HG03469 (cell line): ENCODE data around the gene USP7.

Experiments used
- ATAC-seq: cut with Tn5 transposase; IDR thresholded peaks from one replicate; pipeline ENCODE4 v1.9.1; 2021; ENCODE audit warnings: mild to moderate bottlenecking, moderate library complexity, moderate number of reproducible peaks; ENCODE audit not compliant: unreplicated experiment

Gene USP7

DNA sequence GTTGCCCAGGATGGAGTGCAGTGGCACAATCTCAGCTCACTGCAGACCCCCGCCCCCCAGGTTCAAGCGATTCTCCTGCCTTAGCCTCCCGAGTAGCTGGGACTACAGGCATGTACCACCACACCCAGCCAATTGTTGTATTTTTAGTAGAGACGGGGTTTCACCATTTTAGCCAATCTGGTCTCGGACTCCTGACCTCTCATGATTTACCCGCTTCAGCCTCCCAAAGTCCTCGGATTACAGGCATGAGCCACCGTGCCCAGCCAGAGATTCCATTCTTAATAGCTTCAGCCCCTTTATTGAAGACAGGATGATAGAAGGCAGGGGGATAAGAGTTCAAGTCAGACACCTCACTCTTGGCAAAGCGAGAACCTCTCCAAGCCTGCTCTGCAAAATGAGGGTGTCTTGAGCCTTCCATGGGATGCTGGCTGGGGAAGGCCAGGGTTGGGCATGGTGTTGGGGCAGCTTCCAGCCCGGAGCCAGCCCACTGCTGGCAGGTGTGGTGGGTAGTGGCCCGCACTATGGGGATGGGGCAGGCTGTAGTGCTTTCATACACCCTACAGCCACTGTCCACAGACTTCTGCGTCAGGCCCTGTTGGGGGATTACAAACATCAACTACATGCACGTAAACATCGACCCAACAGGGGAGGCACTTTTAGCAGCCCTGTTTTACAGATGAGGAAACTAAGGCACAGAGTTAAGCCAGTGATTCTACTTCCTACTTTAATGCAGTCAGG is 98.4 kb downstream of the USP7 start:
- no peak for ATAC-seq

DNA sequence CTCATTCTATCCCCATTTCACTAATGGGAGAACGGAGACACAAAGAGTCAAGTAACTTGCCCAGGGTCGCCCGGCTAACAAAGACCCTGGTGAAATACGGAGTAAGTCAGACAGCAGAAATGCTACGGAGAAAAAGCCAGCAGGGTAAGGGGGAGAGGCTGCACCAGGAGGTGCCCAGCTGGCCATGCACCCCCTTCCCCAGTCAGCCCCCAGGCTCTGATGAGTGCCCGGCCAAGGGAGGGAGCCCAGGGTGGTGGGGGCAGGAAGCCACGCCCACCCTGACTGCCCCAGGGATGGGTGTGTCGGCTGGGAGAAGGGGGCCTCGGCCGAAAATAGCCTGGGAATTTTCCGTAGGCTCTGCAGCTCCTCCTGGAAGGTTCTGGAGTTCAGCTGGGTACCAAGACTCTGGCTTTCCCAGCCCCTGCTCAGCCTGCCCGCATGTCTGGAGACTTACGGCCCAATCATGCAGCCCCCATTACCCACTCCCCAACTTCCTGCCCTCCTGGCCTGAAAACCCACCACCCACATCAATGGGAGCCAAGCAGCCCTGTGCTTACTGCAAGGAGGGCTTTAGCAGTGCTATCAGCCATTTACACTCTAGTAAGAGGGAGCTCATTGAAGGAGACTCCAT is 99.1 kb downstream of the USP7 start:
- no peak for ATAC-seq

DNA sequence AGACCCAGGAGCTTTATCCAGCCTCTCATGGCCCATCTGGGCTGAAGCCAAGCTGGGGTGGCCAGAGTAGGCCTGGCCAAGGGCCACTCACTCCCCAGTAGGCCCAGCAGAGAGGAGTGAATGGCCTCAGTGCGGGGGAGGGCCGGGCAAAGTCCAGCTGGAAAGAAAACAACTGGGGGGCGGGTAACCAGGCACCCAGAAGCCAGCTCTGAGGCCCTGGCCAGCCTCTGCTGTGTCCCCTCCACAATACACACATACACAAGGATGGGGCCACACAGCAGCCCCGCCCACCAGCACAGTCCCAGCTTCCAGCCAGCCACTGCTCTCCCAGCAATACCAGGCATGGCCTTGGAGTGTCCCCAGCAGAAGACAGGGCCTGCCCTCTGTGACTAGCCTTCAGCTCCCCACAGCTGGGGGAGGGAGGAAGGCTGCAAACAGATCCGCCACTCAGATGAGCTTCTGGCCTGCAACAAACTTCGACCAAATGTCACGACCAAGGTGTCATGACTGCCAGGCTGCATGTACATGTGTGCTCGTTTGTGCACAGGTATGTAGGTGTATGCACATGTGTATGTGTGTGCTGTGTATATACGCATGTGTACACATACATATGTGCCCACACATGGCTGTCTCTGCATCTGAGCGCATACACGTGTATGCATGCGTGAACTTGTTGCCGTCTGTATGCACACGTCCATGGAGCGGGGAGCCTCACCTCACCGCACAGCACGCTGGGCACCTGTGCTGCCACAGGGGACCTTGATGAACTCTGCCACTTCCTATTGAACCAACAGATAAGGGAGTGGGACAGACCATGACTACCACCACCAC is 99.9 kb downstream of the USP7 start:
- no peak for ATAC-seq

DNA sequence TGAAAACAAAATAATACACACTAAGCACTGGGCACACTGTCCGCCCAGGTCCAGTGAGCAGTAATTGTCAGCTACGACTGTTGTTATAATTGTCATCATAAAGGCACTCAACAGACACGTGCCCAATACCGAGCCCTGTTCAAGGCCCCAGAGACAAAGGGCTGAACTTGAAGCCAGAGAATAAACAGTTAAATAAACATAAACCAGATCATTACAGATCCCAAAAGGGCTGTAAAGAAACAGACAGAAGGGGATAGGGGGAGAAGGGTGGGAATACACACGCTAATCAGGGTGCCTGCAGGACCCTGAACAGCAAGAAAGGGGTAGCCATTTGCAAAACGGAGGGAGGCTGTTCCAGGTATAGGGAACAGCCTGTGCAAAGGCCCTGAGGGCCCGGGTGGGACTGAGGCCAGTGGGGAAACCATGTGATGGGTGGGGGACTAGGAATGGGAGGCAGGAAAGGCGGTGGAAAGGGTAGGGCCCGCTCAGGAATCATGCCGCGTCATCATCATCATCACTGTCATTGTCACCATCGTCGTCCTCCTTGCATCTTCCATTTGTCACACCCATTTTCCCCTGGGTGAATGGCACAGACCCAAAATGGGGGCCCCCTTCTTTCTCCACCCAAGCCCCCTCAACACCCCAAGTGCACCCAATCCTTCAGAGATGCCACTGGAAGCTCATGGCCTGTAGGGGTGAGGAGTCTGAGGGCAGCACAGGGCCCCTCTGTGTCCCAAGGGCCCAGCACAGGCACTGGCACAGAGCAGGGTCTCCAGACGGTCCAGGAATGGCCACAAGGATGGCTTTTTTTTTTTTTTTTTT is 101.2 kb downstream of the USP7 start:
- ATAC-seq, result no peak

GRCh38 chr16:8861563-8862308 is 102.0 kb downstream of the USP7 start:
- ATAC-seq, result no peak

DNA sequence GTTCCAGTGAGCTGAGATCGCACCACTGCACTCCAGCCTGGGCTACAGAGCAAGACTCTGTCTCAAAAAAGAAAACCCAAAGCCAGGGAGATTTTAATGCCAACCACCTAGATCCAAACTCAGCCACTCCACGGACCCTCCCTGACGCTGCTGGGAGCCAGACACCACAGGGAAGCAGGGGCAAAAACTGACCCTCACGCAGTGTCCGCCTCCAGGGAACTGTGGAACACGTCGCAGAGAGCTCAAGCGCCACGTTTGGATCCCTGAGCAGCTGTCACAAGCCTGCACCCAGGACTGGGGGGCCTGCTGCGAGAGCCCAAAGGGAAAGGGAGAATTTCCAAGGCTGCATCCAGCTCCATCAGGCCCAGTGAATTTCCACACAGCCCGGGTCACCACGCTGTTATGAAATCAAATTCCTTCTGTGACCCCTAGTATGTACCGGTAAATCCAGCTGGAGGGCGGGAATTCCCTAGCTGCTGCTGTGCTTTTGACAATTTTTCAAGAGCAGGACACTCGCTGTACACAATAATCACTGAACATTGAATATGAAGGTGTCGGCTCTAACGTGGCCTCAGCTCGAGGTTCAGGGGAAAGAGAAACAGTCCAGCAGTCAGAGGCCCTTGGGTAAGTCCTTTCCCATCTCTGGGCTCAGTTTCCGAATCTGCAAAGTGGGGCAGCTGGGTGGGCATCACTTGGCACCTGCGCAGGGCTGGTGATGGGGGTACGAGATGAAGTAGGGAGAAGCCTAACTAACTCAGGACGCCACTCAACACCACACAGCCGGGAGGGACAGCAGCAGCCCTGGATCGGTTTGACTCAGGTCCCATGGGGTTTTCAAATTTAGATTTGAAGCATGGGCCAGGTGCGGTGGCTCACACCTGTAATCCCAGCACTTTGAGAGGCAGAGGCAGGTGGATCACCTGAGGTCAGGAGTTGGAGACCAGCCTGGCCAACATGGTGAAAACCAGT is 103.5 kb downstream of the USP7 start:
- no peak for ATAC-seq

GRCh38 chr16:8858994-8859912 is 104.5 kb downstream of the USP7 start:
- no peak for ATAC-seq

DNA sequence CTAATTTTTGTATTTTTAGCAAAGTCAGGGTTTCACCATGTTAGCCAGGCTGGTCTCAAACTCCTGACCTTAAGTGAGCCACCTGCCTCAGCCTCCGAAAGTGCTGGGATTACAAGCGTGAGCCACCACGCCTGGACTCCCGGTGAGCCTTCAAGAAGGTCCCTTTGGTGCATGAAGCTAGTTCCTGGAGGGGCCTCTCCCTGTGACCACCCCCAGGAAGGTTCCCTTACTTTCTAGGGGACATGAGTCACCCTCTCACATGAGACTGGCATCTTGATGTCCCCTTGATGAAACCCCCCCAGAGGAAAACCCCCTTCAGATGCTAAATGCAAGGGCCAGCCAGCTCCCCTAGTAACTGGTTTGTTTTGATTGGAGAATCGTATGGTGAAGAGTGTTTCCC is 107.7 kb downstream of the USP7 start:
- no peak for ATAC-seq

- ATAC-seq, result no peak
Observed at GRCh38 chr16:8855051-8855786, 108.5 kb downstream of the USP7 start.

- no peak for ATAC-seq
Observed at GRCh38 chr16:8854298-8854948, 109.3 kb downstream of the USP7 start.

DNA sequence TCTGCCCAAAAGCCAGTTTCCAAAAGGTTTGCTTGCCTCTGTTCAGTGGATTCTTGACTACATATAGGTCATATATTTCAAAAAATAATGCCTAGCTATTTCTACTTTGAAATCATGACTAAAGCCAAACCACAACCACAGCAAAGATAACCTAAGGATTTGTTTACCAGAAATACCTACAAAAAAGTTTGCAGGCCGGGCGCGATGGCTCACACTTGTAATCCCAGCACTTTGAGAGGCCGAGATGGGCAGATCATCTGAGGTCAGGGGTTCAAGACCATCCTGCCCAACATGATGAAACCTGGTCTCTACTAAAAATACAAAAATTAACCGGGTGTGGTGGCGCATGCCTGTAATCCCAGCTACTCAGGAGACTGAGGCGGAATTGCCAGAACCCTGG is 110.1 kb downstream of the USP7 start:
- ATAC-seq, result no peak

DNA sequence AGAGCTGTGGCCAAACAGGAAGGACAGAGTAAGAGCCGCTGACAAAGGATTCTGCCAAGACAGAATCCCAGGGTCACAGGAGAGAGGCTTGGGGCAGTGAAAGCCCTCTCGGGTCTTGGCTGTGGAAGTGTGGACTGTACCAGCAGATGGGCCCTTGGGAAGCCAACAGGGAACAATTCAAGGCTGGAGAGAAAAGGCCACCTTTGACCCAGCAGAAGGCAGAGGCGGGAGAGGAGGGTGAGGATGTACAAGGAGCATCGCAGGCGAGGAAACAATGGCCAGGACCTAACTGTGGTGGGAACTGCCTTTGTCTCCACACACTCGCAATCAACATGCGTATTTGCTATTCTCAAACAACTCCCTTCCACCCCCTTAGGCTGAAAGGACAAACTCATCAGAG is 110.6 kb downstream of the USP7 start:
- ATAC-seq, result no peak

DNA sequence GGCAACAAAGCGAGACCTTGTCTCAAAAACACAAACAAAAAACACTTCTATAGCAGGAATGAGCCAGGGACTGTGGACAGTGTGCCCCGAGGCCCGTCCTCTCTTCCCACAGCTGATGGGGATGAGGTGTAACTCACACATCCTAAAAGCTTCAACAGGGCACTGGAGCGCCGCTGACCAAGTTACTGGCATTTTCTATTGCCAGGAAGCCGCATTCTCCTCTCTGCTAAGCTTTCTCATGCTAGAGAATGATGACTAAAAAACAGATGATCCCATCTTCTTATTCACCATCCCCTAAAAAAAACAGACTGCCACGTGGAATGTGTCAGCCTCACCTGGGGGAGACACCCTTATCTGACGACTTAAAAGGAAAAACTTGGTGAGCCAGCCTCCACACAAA is 111.2 kb downstream of the USP7 start:
- no peak for ATAC-seq

DNA sequence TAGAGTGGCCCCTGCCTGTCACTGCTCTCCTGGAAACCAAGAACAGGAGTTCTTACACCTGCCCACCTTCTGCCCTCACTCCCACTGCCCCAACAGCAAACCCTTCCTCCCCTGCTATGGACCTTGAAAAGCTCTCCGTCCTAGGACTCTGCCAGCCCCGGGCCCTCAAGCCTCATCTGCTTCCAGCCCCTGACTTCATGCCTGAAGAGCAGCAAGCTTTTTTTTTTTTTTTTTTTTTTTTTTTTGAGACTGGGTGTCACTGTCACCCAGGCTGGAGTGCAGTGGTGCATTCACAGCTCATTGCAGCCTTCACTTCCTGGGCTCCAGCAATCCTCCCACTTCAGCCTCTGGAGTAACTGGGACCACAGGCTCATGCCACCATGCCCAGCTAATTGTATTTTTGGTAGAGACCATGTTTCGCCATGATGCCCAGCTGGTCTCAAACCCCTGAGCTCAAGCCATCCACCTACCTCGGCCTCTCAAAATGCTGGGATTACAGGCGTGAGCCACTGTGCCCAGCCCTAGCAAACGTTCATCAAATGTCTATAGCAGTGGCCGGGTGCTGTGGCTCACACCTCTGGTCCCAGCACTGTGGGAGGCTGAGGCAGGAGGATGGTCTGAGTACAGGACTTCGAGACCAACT is 111.8 kb downstream of the USP7 start:
- no peak for ATAC-seq

DNA sequence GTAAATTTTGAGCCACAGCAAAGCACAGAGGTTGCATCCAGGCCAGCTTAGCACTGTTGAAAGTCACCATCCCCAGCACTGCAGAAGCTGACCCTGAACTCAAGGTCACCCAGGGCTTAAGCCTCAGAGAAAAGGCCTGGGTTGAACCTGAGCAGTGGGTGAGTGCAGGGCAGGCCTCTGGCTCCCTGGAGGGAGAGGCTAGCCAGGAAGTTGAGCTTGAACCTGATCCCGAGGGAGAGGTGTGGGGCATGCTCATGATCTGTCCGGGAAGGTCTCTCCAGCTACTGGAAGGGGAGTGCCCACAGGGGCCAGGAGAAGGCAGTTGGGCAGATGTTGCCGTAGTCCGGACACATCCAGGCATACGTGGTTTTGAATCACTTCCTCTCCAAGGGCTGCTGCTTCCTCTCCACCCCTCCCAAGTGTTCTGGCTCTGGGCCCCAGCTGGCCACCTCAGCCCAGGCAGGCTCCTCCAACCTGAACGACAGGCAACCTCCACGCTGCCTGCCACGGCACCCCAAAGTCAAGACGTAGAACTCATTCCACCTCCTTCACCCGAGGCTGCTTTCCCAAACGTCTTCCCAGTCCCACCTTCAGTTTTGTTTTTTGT is 113.3 kb downstream of the USP7 start:
- ATAC-seq, result no peak

- ATAC-seq, result no peak
Observed at GRCh38 chr16:8849411-8850011, 114.2 kb downstream of the USP7 start.
